Measurements from ENCODE around the gene FOXL2NB.
A peak's percentile ranks its signal among the peaks of the same experiment; 100 is the strongest.
"Not testable (repeated sequence)": the region's sequence is repeated elsewhere in the genome, so short reads cannot be mapped to it uniquely, and the experiment has no call there.

Gene FOXL2NB

GRCh38 chr3:138946663-138947494, at the start of gene FOXL2NB, which contains the start of gene FOXL2:
FOXL2NB (plus strand) TSS chr3:138947217; CDS start chr3:138947365, 148 bp downstream.
FOXL2 (minus strand) TSS chr3:138947137; CDS start chr3:138946722, 415 bp downstream.
- DNase-seq: no peak

GRCh38 chr3:138898301-138898700, 48.7 kb upstream of the FOXL2NB start:
- DNase-seq: no peak

DNA sequence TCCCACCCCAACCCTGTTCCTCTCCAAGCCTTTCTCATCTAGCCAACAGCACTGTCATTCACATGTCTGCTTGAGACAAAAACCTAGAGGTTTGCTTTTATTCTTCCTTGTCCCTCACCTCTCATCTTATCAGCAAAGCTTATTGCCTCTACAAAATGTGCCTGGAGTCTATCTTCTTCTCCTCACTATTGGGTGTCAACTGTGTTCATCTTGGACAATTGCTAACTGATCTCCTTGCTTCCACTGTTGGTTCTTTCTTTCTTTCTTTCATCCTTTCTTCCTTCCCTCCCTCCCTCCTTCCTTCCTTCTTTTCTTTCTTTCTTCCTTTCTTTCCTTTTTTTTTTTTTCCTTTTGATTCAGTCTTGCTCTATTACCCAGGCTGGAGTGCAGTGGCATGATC, 48.3 kb upstream of the FOXL2NB start:
- DNase-seq: no peak

DNA sequence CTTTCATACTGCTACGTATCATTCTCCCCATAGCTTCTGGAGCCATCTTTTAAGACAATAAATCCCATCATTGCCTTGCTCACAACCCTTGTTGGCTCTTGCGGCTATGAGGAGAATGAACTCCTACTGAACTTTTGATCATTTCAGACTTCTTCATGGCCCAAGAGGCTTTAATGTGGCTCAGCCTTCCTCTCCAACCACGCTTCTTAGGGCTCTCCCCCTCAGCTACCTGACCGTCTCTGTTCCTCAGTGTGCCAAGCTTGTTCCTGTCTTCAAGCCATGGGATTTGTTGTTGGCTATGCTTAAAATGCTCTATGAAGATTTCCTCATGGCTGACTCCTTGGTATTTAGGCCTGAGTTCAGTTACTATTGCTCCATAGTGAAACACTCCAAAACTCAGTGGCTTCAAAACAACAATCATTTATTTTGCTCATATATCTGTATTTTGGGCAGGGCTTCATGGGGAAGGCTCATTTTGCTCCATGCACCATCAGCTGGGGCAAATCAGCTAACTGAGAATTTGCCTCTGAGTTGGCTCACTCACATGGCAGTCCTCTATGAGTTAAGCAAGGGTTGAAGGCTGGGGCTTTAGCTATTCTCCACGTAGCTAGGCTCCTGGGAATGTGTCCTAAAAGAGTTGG, 47.5 kb upstream of the FOXL2NB start:
- no peak for DNase-seq

- DNase-seq: no peak
Observed at GRCh38 chr3:138901567-138901966, 45.5 kb upstream of the FOXL2NB start.

DNA sequence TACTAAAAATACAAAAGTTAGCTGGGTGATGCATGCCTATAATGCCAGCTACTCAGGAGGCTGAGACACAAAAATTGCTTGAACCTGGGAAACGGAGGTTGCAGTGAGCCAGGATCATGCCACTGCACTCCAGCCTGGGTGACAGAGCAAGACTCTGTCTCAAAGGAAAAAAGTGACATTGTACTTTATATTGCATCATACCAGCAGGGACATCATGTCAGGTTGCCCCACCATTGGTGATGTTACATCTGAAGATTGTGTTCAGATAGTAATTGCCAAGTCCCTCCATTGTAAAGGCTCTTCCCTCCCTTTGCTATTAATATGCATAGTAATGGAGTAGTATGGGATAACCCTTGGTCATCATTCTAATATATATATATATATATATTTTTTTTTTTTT, 44.8 kb upstream of the FOXL2NB start:
- no peak for DNase-seq

- DNase-seq: no peak
Observed at GRCh38 chr3:138907539-138907938, 39.5 kb upstream of the FOXL2NB start.

DNA sequence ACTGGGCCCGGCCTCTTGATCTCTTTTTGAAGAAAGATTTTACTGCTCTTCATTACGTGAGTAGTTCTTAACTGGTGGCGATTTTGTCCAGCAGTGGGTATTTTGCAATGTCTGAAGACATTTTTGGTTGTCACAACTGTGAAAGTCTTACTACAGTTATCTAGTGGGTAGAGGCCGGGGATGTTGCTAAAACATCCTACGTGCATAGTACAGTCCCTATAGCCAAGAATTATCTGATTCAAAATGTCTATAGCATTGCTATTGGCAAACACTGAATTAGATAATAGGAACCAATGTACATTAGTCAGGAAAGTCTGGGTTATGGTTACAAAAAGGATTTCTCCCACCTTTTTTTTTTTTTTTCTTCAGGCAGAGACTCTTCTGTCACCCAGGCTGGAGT, 38.2 kb upstream of the FOXL2NB start:
- DNase-seq: no peak

DNA sequence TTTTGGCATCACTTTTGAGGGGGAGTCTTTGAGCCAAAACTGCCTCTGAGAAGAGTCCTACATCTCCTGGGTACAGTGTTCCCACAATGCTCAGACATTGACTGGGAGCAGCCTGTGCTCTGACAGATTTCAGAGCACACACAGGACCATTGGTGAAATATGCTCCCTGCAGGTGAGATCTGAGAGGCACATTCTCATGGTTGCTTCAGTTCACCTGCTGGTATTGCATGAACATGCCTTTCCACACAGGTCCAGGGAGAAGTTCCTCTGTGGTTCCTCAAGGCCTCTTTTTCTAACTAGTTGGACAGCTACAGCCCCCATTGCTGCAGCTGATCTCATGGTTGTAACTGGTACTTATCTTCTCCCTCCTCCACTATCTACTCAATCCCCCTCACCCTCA, 37.1 kb upstream of the FOXL2NB start:
- no peak for DNase-seq

- no peak for DNase-seq
Observed at GRCh38 chr3:138911621-138912020, 35.4 kb upstream of the FOXL2NB start.

- no peak for DNase-seq
Observed at GRCh38 chr3:138912237-138912636, 34.8 kb upstream of the FOXL2NB start.

GRCh38 chr3:138913766-138914165, 33.3 kb upstream of the FOXL2NB start:
- DNase-seq: no peak

- DNase-seq: no peak
Observed at GRCh38 chr3:138914870-138915502, 32.0 kb upstream of the FOXL2NB start.

DNA sequence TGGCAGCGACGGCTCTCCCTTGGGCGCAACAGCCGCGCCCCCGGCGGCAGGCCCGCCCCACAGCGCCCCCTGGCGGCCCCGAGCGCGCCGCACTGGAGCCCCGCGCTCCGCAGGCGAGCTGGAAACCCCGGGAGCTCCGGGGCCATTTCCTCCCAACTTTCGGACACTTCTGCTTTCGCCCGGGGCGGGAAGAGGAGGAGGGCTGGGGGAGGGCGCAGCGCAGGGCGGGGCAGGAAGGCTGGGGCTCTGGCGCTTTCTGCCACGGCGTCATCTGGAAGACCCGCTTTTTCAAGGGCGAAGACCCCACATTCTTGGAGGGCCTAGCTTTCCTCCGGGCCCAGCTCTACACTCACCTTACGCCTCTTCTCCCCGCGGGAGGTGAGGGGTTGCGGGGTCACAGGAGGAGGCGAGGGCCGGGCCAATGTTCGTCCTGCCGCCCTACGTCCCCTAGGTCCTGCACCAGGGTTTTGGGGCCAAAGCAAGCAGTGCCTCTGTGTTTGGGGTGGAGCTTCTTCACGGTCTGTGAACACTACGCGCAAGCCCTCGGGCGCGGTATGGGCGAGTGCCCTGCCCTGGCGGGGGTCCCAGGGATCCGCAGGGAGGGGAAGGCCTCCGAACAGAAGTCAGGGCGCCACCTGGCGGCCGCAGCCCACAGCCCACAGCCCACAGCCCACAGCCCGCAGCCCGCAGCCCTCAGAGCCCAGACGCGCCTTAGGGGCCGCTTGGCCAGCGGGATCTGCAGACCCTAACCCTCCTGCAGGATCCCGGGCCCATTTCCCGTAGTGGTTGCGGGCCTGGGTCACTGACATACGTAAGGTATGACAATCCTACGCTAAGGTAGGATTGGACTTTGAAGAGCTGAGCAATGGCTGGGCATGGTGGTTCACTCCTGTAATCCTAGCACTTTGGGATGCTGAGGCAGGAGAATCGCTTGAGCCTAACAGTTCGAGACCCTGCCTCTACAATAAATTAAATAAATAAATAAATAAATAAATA, 31.2 kb upstream of the FOXL2NB start:
- peak; percentile 62 for DNase-seq

DNA sequence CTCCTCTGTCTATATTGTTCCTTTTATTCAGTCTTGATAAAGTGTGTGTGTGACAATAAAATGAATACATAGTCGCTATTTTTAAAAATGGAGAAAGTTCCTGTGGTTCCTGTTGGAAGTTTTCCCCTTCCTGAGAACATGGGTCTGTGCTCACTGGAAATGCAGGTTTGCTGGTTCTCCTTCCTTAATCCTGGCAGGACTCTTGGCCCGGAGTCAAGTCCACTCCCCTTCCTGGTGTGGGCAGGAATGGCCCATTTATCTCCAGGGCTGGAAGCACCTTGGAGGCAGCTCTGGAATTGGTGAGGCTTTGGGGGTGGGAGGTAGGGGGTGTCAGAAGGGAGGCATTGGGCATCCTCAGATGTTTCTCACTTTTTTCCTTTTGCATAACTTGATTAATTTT, 30.2 kb upstream of the FOXL2NB start:
- no peak for DNase-seq

- no peak for DNase-seq
Observed at GRCh38 chr3:138919325-138919724, 27.7 kb upstream of the FOXL2NB start.

DNA sequence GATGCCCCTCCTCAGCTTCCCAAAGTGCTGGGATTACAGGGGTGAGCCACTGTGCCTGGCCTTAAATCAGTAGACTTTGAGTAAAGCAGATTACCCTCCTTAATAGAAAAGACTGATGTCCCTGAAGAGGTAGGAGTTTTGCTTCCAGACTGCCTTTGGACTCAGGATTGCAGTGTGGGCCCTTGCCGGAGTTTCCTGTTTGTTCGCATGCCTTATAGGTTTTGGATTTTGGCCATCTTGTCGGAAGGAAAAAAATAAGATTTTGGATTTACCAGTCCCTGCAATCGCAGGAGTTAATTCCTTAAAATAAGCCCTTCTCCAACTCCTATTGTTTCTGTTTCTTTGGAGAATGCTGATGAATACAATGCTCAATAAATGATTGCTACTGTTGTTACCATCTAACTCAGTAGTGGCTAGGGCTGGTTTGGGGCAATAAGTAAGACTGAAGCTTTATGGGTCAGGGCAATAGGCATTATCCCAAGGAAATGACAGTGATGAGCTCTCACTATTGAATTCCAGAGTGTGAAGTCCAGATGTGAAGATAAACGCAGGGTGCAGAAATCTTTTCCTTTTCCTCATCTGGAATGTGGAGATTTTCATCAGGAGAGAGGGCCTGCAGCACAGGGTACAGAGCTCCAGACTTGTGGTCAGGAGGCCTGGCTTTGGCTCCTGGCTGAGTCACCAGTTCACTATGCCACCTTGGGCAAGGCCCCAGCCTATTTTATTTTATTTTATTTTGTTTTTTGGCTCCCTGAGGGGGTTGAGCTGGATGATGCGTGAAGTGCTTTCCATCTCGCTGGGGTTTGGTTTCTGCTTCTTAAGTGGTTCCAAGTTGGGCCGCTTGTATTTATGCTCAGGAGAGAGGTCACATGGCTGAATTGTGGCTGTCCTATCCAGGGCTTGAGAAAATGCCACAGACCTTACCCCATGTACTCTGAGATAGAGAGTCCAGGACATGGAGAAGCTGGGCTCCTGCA, 25.4 kb upstream of the FOXL2NB start:
- DNase-seq: no peak

DNA sequence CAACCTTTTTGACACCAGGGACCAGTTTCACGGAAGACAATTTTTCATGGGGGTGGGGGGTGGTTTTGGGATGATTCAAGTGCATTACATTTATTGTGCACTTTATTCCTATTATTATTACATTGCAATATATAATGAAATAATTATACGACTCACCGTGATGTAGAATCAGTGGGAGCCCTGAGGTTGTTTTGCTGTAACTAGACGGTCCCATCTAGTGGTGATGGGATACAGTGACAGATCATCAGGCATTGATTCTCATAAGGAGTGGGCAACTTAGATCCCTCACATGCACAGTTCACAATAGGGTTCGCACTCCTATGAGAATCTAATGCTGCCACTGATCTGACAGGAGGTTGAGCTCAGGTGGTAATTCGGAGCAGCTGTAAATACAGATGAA, 24.6 kb upstream of the FOXL2NB start:
- DNase-seq: not testable (repeated sequence)

GRCh38 chr3:138923531-138923994, 23.5 kb upstream of the FOXL2NB start:
- DNase-seq: peak; percentile 49

GRCh38 chr3:138928727-138929372, 18.2 kb upstream of the FOXL2NB start:
- DNase-seq: no peak
